Mesothelial cell of epicardium (in vitro differentiated cells): ENCODE results near the gene AP4M1. TPM values are rescaled to one million over a fixed set of nuclear protein-coding genes. Genes with fewer than 3 reads are reported as not detected.

Experiments
- DNase-seq, 2 experiments: peaks; one replicate each; pipeline ENCODE4 v3.0.0; 2021; ENCODE audit warnings: low spot score in 2 of 2; ENCODE audit not compliant: unreplicated experiment in 2 of 2
- H3K27ac Mint-ChIP-seq: 2 replicates; pipeline ENCODE4 v1.8.0; 2021; ENCODE audit warnings: mixed read lengths
- H3K27me3 Mint-ChIP-seq: 2 replicates; pipeline ENCODE4 v1.8.0; 2021; ENCODE audit warnings: low read depth, mixed read lengths
- H3K36me3 Mint-ChIP-seq: 2 replicates; pipeline ENCODE4 v1.8.0; 2021; ENCODE audit warnings: mixed read lengths
- H3K4me1 Mint-ChIP-seq: 2 replicates; pipeline ENCODE4 v1.8.0; 2021; ENCODE audit warnings: mixed read lengths
- H3K4me3 Mint-ChIP-seq: 2 replicates; pipeline ENCODE4 v1.8.0; 2021; ENCODE audit warnings: mild to moderate bottlenecking, moderate library complexity, mixed read lengths
- H3K9me3 Mint-ChIP-seq: 2 replicates; pipeline ENCODE4 v1.8.0; 2021; ENCODE audit warnings: mixed read lengths
- total RNA-seq: library from RNA; stranded (reverse); gene quantifications from 3 replicates; pipeline ENCODE4 v1.2.1, GENCODE V29; 2021
- TF ChIP-seq, protein P1 (sequence below): fragments of 200-600 bp; sonication (generic); IDR thresholded peaks from one replicate; pipeline ENCODE4 v1.5.0; 2021; ENCODE audit warnings: antibody characterized with exemption; ENCODE audit not compliant: unreplicated experiment

AP4M1 gene
- total RNA-seq, 1 donor from 2014 or later = 25.6 TPM

DNA sequence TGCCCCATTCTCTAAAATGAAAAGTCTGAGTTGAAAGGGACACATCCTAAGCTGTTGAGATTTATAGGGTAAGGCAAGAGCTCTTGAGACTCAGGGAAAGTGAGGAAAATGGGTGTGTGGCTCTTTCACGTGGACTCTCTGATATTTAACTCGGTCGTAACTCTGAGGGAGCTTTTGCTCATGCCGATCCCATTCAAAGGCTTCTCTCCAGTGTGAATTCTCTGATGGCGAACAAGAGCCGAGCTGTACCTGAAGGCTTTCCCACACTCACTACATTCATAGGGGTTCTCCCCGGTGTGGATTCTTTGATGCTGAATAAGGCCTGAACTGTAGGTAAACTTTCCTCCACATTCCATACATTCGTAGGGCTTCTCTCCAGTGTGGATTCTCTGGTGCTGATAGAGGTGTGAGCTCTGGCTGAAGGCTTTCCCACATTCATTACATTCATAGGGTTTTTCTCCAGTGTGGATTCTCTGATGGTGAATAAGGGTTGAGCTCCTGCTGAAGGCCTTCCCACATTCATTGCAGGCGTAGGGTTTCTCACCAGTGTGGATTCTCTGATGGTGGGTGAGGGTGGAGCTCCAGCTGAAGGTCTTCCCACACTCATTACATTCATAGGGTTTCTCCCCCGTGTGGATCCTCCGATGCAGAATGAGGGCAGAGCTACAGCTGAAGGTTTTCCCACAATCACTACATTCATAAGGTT, 30.3 kb upstream of the AP4M1 start:
- Mint-ChIP-seq H3K4me3 (peak overlapping the region; percentile 6), H3K9me3 (peaks cover 54% of the 10 kb centered on the region)

DNA sequence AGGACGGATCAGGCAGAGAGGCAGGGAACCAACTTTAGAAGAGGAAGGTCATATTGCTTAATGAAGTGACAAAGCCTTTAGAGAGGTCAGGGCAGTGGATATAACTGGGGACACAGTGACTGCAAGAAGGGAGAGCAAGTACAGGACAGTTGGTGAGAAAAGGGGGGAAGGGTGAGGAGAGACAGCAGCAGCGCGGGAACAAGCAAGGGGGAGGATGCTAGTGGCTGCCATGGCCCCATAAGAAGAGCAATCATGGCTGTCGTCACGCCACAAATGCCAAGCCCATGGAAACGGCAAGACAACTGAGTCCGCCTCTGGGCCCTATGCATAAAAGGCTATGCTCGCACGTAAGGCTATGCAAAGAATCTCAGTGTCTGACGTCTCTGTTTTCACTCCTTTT, 29.0 kb upstream of the AP4M1 start:
- Mint-ChIP-seq H3K27me3 (no peaks in the 10 kb centered on the region), H3K4me3 (no peak overlapping the region), H3K27ac (no peak overlapping the region), H3K9me3 (peaks cover 53% of the 10 kb centered on the region), H3K36me3 (peaks cover 83% of the 10 kb centered on the region), H3K4me1 (no peaks in the 10 kb centered on the region)
- TF ChIP-seq, protein P1, sequence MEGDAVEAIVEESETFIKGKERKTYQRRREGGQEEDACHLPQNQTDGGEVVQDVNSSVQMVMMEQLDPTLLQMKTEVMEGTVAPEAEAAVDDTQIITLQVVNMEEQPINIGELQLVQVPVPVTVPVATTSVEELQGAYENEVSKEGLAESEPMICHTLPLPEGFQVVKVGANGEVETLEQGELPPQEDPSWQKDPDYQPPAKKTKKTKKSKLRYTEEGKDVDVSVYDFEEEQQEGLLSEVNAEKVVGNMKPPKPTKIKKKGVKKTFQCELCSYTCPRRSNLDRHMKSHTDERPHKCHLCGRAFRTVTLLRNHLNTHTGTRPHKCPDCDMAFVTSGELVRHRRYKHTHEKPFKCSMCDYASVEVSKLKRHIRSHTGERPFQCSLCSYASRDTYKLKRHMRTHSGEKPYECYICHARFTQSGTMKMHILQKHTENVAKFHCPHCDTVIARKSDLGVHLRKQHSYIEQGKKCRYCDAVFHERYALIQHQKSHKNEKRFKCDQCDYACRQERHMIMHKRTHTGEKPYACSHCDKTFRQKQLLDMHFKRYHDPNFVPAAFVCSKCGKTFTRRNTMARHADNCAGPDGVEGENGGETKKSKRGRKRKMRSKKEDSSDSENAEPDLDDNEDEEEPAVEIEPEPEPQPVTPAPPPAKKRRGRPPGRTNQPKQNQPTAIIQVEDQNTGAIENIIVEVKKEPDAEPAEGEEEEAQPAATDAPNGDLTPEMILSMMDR = no peak
- no peak for DNase-seq

More for the DNA sequence above, 30.3 kb upstream of the AP4M1 start:
- no peaks in the 10 kb centered on the region for H3K27me3 Mint-ChIP-seq
- H3K4me1 Mint-ChIP-seq = no peaks in the 10 kb centered on the region
- peaks cover 77% of the 10 kb centered on the region for H3K36me3 Mint-ChIP-seq
- peak overlapping the region; percentile 30 for H3K27ac Mint-ChIP-seq
- TF ChIP-seq, protein P1 = no peak
- DNase-seq = no peak

DNA sequence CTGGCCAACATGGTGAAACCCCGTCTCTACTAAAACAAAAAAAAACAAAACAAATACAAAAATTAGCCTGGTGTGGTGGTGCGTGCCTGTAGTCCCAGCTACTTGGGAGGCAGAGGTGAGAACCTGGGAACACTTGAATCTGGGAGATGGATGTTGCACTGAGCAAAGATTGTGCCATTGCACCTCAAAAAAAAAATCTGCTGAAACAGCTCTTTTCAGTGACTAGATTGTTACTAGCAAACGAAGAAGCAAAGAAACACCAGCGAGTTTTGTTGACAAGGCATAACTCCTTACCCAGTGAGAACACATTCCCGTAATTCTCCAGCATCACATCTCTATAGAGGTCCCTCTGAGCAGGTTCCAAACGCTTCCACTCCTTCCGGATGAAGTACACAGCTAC, 26.6 kb upstream of the AP4M1 start:
- Mint-ChIP-seq H3K9me3 (peaks cover 49% of the 10 kb centered on the region), H3K36me3 (peaks cover 83% of the 10 kb centered on the region), H3K27ac (no peak overlapping the region), H3K27me3 (no peaks in the 10 kb centered on the region), H3K4me3 (no peak overlapping the region), H3K4me1 (peaks cover 12% of the 10 kb centered on the region)
- TF ChIP-seq, protein P1 = no peak
- no peak for DNase-seq

DNA sequence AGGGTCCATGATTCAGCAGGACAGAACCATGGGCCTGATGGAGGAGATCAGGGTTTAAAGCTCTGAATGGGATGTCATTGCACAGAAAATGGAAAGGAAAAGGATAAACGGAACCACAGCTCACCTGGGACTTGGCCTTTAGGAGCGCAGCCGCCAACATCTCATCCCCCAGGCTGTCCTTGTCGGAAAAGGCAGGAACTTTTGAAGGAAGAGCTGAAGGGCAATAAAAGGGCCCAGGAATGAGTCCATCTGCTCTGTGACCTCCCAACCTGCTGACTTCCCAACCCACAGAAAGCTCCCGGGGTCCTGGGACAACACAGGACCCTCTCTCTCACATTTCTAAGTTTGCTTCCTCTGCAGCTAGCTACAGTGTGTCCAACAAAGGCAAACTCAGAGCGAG, 26.0 kb upstream of the AP4M1 start:
- Mint-ChIP-seq H3K27me3 (no peaks in the 10 kb centered on the region), H3K36me3 (peaks cover 77% of the 10 kb centered on the region), H3K4me3 (no peak overlapping the region), H3K27ac (no peak overlapping the region), H3K9me3 (peaks cover 45% of the 10 kb centered on the region), H3K4me1 (peaks cover 17% of the 10 kb centered on the region)
- TF ChIP-seq, protein P1 = no peak
- no peak for DNase-seq

DNA sequence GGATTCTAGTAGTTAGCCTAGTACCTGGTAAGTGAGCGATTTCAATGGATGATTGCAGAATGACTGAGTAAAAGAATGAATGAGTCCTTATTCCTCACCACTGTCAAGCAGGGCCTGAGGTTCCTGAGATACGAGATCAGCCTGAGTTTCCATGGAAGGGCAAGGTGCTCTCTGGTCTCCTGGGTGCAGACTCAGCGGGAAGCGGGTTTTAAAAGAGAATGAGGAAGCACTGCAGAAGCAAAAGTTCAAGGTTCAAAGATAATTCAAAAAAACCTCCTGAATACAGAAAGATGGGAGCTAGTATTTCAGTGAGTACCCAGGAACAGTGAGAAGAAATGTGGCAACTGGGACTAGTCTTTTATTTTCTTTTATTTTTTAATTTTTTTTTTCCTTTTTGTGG, 24.2 kb upstream of the AP4M1 start:
- Mint-ChIP-seq H3K27me3 (no peaks in the 10 kb centered on the region), H3K9me3 (peaks cover 28% of the 10 kb centered on the region), H3K27ac (no peak overlapping the region), H3K4me1 (peaks cover 24% of the 10 kb centered on the region), H3K4me3 (peak overlapping the region; percentile 17), H3K36me3 (peaks cover 59% of the 10 kb centered on the region)
- TF ChIP-seq, protein P1 = no peak
- no peak for DNase-seq
